Esophagus muscularis mucosa (tissue), 3 donors: Measurements from ENCODE around the gene POLR3B.

Experiments used
- EP300 ChIP-seq: sonication (generic); formaldehyde crosslinking; IDR thresholded peaks from one replicate; pipeline ENCODE4 v1.6.1; 2017; ENCODE audit warnings: antibody characterized with exemption
- TF ChIP-seq, protein P1 (sequence below), 3 experiments: fragments of 200-600 bp in 2 of 3; fragments of 450-650 bp in 1 of 3; sonication (generic) in 2 of 3; IDR thresholded peaks; one replicate each; pipeline ENCODE4 v1.5.1; 2017 to 2019; ENCODE audit warnings: antibody characterized with exemption in 3 of 3, mild to moderate bottlenecking in 2 of 3, moderate library complexity in 1 of 3

GRCh38 chr12:106362971-106363370, 5.4 kb downstream of the POLR3B start:
- TF ChIP-seq, protein P1, sequence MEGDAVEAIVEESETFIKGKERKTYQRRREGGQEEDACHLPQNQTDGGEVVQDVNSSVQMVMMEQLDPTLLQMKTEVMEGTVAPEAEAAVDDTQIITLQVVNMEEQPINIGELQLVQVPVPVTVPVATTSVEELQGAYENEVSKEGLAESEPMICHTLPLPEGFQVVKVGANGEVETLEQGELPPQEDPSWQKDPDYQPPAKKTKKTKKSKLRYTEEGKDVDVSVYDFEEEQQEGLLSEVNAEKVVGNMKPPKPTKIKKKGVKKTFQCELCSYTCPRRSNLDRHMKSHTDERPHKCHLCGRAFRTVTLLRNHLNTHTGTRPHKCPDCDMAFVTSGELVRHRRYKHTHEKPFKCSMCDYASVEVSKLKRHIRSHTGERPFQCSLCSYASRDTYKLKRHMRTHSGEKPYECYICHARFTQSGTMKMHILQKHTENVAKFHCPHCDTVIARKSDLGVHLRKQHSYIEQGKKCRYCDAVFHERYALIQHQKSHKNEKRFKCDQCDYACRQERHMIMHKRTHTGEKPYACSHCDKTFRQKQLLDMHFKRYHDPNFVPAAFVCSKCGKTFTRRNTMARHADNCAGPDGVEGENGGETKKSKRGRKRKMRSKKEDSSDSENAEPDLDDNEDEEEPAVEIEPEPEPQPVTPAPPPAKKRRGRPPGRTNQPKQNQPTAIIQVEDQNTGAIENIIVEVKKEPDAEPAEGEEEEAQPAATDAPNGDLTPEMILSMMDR (IDR thresholded peaks at IDR 0.05), result no peak
- no peak for TF ChIP-seq EP300
